ENCODE data around the gene KRTAP5-4. TPM values are rescaled to one million over a fixed set of nuclear protein-coding genes. Genes with fewer than 3 reads are reported as not detected.
"Not testable (repeated sequence)": the region's sequence is repeated elsewhere in the genome, so short reads cannot be mapped to it uniquely, and the experiment has no call there.

The KRTAP5-4 gene
- total RNA-seq, 1 donor from 2014 or later, result not detected

- TF ChIP-seq CTCF (IDR thresholded peaks at IDR 0.05; ENCODE audit: borderline replicate concordance), result no peak
- H3K9me3 ChIP-seq (replicated peaks), result no peaks in the 10 kb centered on the region
- no peak overlapping the region for H3K27ac ChIP-seq (replicated peaks)
- DNase-seq, result no peak
- H3K36me3 ChIP-seq, result no peaks in the 10 kb centered on the region
- H3K4me1 ChIP-seq, result peaks cover 4% of the 10 kb centered on the region
- H3K27me3 ChIP-seq (ENCODE audit: low read depth), result peaks cover 23% of the 10 kb centered on the region
- H3K4me3 ChIP-seq, result no peak overlapping the region
- intact Hi-C loops (cut with micrococcal nuclease), result no loop called here
These were observed 29.0 kb upstream of the KRTAP5-4 start for GRCh38 chr11:1650918-1651262.

- H3K9me3 ChIP-seq (replicated peaks), result no peaks in the 10 kb centered on the region
- intact Hi-C loops (cut with micrococcal nuclease), result no loop called here
- no peaks in the 10 kb centered on the region for H3K36me3 ChIP-seq
- no peak for TF ChIP-seq CTCF (IDR thresholded peaks at IDR 0.05; ENCODE audit: borderline replicate concordance)
- peaks cover 17% of the 10 kb centered on the region for H3K27me3 ChIP-seq (ENCODE audit: low read depth)
- H3K4me1 ChIP-seq, result peaks cover 4% of the 10 kb centered on the region
- no peak overlapping the region for H3K4me3 ChIP-seq
- no peak for DNase-seq
- H3K27ac ChIP-seq (replicated peaks), result no peak overlapping the region
These were observed 28.3 kb upstream of the KRTAP5-4 start for GRCh38 chr11:1650034-1650917.

GRCh38 chr11:1648653-1649420 lies 26.9 kb upstream of the KRTAP5-4 start:
- H3K4me3 ChIP-seq, result no peak overlapping the region
- TF ChIP-seq CTCF (IDR thresholded peaks at IDR 0.05; ENCODE audit: borderline replicate concordance), result no peak
- DNase-seq, result no peak
- no peaks in the 10 kb centered on the region for H3K36me3 ChIP-seq
- no peaks in the 10 kb centered on the region for H3K9me3 ChIP-seq (replicated peaks)
- peaks cover 12% of the 10 kb centered on the region for H3K27me3 ChIP-seq (ENCODE audit: low read depth)
- intact Hi-C loops (cut with micrococcal nuclease), result no loop called here
- H3K4me1 ChIP-seq, result peaks cover 4% of the 10 kb centered on the region
- H3K27ac ChIP-seq (replicated peaks), result no peak overlapping the region

GRCh38 chr11:1647901-1648652 lies 26.1 kb upstream of the KRTAP5-4 start:
- Histone ChIP-seq H3K4me3 (no peak overlapping the region), H3K36me3 (no peaks in the 10 kb centered on the region), H3K9me3 (replicated peaks) (no peaks in the 10 kb centered on the region), H3K27me3 (ENCODE audit: low read depth) (peaks cover 12% of the 10 kb centered on the region), H3K27ac (replicated peaks) (no peak overlapping the region), H3K4me1 (peaks cover 3% of the 10 kb centered on the region)
- no peak for TF ChIP-seq CTCF (IDR thresholded peaks at IDR 0.05; ENCODE audit: borderline replicate concordance)
- no peak for DNase-seq
- intact Hi-C loops (cut with micrococcal nuclease), result no loop called here

- intact Hi-C loops (cut with micrococcal nuclease); H3K27ac ChIP-seq (replicated peaks); H3K4me1 ChIP-seq; H3K9me3 ChIP-seq (replicated peaks); DNase-seq; H3K36me3 ChIP-seq; H3K4me3 ChIP-seq: not testable (repeated sequence)
- peaks cover 19% of the 10 kb centered on the region for H3K27me3 ChIP-seq (ENCODE audit: low read depth)
These were observed 24.6 kb upstream of the KRTAP5-4 start for GRCh38 chr11:1646540-1646939.
